Caco-2 (cell line): Measurements from ENCODE around the gene SRY. TPM values are rescaled to one million over a fixed set of nuclear protein-coding genes. Genes with fewer than 3 reads are reported as not detected.
"Not testable (repeated sequence)": the region's sequence is repeated elsewhere in the genome, so short reads cannot be mapped to it uniquely, and the experiment has no call there.

Experiments used
- BruUV-seq: library from RNA; stranded (reverse); fragments of 400-500 nt; replicated peaks from 2 replicates; lab custom pipeline; 2021; lab: Mats Ljungman, UMichigan
- CTCF ChIA-PET: fragments of 300-600 bp; sonication (Branson Sonifier 250); formaldehyde crosslinking; loops from one replicate; lab custom pipeline; 2022; ENCODE audit warnings: antibody characterized with exemption; lab: Charles Lee
- POLR2A ChIA-PET: fragments of 300-600 bp; sonication (Branson Sonifier 250); formaldehyde crosslinking; loops from one replicate; lab custom pipeline; 2022; ENCODE audit warnings: antibody characterized with exemption; lab: Charles Lee
- DNase-seq, 2 experiments: peaks; one replicate each; pipeline versions ENCODE4 v3.0.0 to v3.0.0-alpha.2; 2020 to 2022
- H3K27me3 ChIP-seq: replicated peaks from 2 replicates; pipeline ENCODE4 v1.6.0; 2011; ENCODE audit warnings: low read length; ENCODE audit not compliant: control insufficient read depth, insufficient read depth
- H3K36me3 ChIP-seq: 2 replicates; pipeline ENCODE4 v1.5.1; 2011; ENCODE audit warnings: low read length; ENCODE audit not compliant: control insufficient read depth, insufficient read depth
- H3K4me1 ChIP-seq: fragments of 250-450 bp; sonication (Bioruptor Pico); 2 replicates; pipeline ENCODE4 v1.5.1; 2020; ENCODE audit warnings: mild to moderate bottlenecking
- H3K4me3 ChIP-seq: 2 replicates; pipeline ENCODE4 v1.5.1; 2011; ENCODE audit warnings: low read depth, mild to moderate bottlenecking, control low read depth, low read length
- H3K9me3 ChIP-seq: fragments of 250-450 bp; sonication (Bioruptor Pico); 2 replicates; pipeline ENCODE4 v1.5.1; 2020; ENCODE audit warnings: mild to moderate bottlenecking, moderate library complexity
- H3K27ac Mint-ChIP-seq: one replicate; pipeline ENCODE4 v1.8.0; 2022; ENCODE audit warnings: mixed read lengths; ENCODE audit not compliant: unreplicated experiment
- H3K27me3 Mint-ChIP-seq: one replicate; pipeline ENCODE4 v1.8.0; 2022; ENCODE audit warnings: mixed read lengths; ENCODE audit not compliant: insufficient read depth, unreplicated experiment
- H3K36me3 Mint-ChIP-seq: one replicate; pipeline ENCODE4 v1.8.0; 2022; ENCODE audit warnings: mild to moderate bottlenecking, mixed read lengths; ENCODE audit not compliant: insufficient read depth, unreplicated experiment
- H3K4me1 Mint-ChIP-seq: one replicate; pipeline ENCODE4 v1.8.0; 2022; ENCODE audit warnings: low read depth, mixed read lengths; ENCODE audit not compliant: unreplicated experiment
- H3K4me3 Mint-ChIP-seq: one replicate; pipeline ENCODE4 v1.8.0; 2022; ENCODE audit warnings: mild to moderate bottlenecking, moderate library complexity, mixed read lengths; ENCODE audit not compliant: unreplicated experiment
- H3K9me3 Mint-ChIP-seq: one replicate; pipeline ENCODE4 v1.8.0; 2022; ENCODE audit warnings: mixed read lengths; ENCODE audit not compliant: unreplicated experiment
- CTCF ChIP-seq, 2 experiments: fragments of 200-600 bp in 1 of 2; IDR thresholded peaks; 1 replicate in 1 of 2; 2 replicates in 1 of 2; pipeline versions ENCODE4 v1.5.1 to v1.8.0; 2011 to 2022; ENCODE audit warnings: antibody characterized with exemption in 1 of 2, control low read depth in 1 of 2, inconsistent platforms in 1 of 2, low read depth in 1 of 2, low read length in 1 of 2, mild to moderate bottlenecking in 1 of 2, moderate library complexity in 1 of 2; ENCODE audit not compliant: insufficient read depth in 1 of 2, severe bottlenecking in 1 of 2, unreplicated experiment in 1 of 2
- intact Hi-C: fragments of 100-400 bp; cut with micrococcal nuclease; formaldehyde crosslinking; loops from one replicate; pipeline ENCODE4 v1.10.0; 2022; ENCODE audit not compliant: unreplicated experiment
- total RNA-seq: library from RNA; stranded (reverse); gene quantifications from 2 replicates; pipeline ENCODE4 v1.2.3, GENCODE V29; 2022

SRY gene
- total RNA-seq, 1 experiment from 2014 or later = not detected

- no peaks in the 10 kb centered on the region for H3K36me3 Mint-ChIP-seq
- intact Hi-C loops = no loop called here
- POLR2A ChIA-PET = no interaction called here
- no peak for TF ChIP-seq CTCF (IDR thresholded peaks at IDR 0.05; ENCODE audit: insufficient read depth in 1 of 2, low read depth in 1 of 2, low read length in 1 of 2, severe bottlenecking in 1 of 2, unreplicated experiment in 1 of 2)
- no peaks in the 10 kb centered on the region for H3K4me1 ChIP-seq
- no peak overlapping the region for H3K4me3 Mint-ChIP-seq
- H3K9me3 ChIP-seq = no peaks in the 10 kb centered on the region
- BruUV-seq = no TSS peak
- no peak overlapping the region for H3K4me3 ChIP-seq
- DNase-seq = no peak
- H3K36me3 ChIP-seq = no peaks in the 10 kb centered on the region
- CTCF ChIA-PET = no interaction called here
- H3K4me1 Mint-ChIP-seq = no peaks in the 10 kb centered on the region
- no peaks in the 10 kb centered on the region for H3K27me3 ChIP-seq
- H3K27me3 Mint-ChIP-seq = no peaks in the 10 kb centered on the region
- H3K9me3 Mint-ChIP-seq = no peaks in the 10 kb centered on the region
- H3K27ac Mint-ChIP-seq = no peak overlapping the region
These were observed 41.0 kb upstream of the SRY start for GRCh38 chrY:2828497-2828896.

GRCh38 chrY:2824471-2824870 lies 37.0 kb upstream of the SRY start:
- H3K4me1 Mint-ChIP-seq = no peaks in the 10 kb centered on the region
- no TSS peak for BruUV-seq
- no peak for DNase-seq
- no peaks in the 10 kb centered on the region for H3K9me3 ChIP-seq
- no peaks in the 10 kb centered on the region for H3K27me3 Mint-ChIP-seq
- no peaks in the 10 kb centered on the region for H3K36me3 Mint-ChIP-seq
- H3K4me3 ChIP-seq = no peak overlapping the region
- ChIA-PET CTCF (no interaction called here), POLR2A (no interaction called here)
- no peak overlapping the region for H3K4me3 Mint-ChIP-seq
- H3K4me1 ChIP-seq = no peaks in the 10 kb centered on the region
- no peaks in the 10 kb centered on the region for H3K36me3 ChIP-seq
- TF ChIP-seq CTCF (IDR thresholded peaks at IDR 0.05; ENCODE audit: insufficient read depth in 1 of 2, low read depth in 1 of 2, low read length in 1 of 2, severe bottlenecking in 1 of 2, unreplicated experiment in 1 of 2) = no peak
- no peaks in the 10 kb centered on the region for H3K27me3 ChIP-seq
- H3K27ac Mint-ChIP-seq = no peak overlapping the region
- intact Hi-C loops = no loop called here
- no peaks in the 10 kb centered on the region for H3K9me3 Mint-ChIP-seq

- H3K4me3 ChIP-seq, POLR2A ChIA-PET, DNase-seq, H3K4me1 ChIP-seq, H3K36me3 Mint-ChIP-seq, H3K4me3 Mint-ChIP-seq, H3K9me3 Mint-ChIP-seq, H3K27ac Mint-ChIP-seq, H3K27me3 Mint-ChIP-seq, H3K27me3 ChIP-seq, intact Hi-C loops, BruUV-seq, CTCF ChIA-PET, H3K9me3 ChIP-seq, H3K36me3 ChIP-seq, H3K4me1 Mint-ChIP-seq: not testable (repeated sequence)
These were observed 29.8 kb upstream of the SRY start for GRCh38 chrY:2817146-2817896.
